K562 (cell line): ENCODE results near the gene DOCK4. TPM values are rescaled to one million over a fixed set of nuclear protein-coding genes. Genes with fewer than 3 reads are reported as not detected.

Source experiments
- ATAC-seq: fragments of 200-7000 bp; cut with Tn5 transposase; 3 replicates; pipeline ENCODE4 v1.9.1; 2020; ENCODE audit warnings: moderate library complexity
- BruUV-seq: library from RNA; stranded (reverse); fragments of 400-500 nt; replicated peaks from 2 replicates; lab custom pipeline; 2021; lab: Mats Ljungman, UMichigan
- CTCF ChIA-PET: fragments of 300-600 bp; formaldehyde crosslinking; extraction: SDS; loops from one replicate; lab custom pipeline; 2021; ENCODE audit warnings: low intra/inter-chr PET ratio; lab: Yijun Ruan, JAX
- POLR2A ChIA-PET: fragments of 300-600, 350-650 bp; sonication (Branson Sonifier 250); formaldehyde crosslinking; extraction: SDS; loops from one replicate; lab custom pipeline; 2021; ENCODE audit warnings: antibody characterized with exemption, inconsistent platforms; lab: Yijun Ruan, JAX
- DNase-seq, 4 experiments: peaks; one replicate each; pipeline versions ENCODE4 v3.0.0 to v3.0.0-alpha.2; 2011 to 2018; ENCODE audit warnings: low spot score in 3 of 4, mixed read lengths in 3 of 4; ENCODE audit errors: extremely low read depth in 1 of 4
- FAIRE-seq: peaks from 2 replicates; lab custom pipeline; 2011; peaks lifted over from hg19 to GRCh38; lab: Jason Lieb, UNC
- H2AFZ ChIP-seq: 2 replicates; pipeline ENCODE4 v1.6.0; 2011; ENCODE audit warnings: low read depth, low read length, control low read depth, inconsistent platforms
- H3K27ac ChIP-seq: fragments of 200-600 bp; 3 replicates; pipeline ENCODE4 v1.8.0; 2011; ENCODE audit warnings: low read depth, mild to moderate bottlenecking, control low read depth, inconsistent platforms, low read length, moderate library complexity, mixed read lengths; ENCODE audit errors: extremely low read depth
- H3K27me3 ChIP-seq, 2 experiments: fragments of 300-600 bp in 1 of 2; 2 replicates in 1 of 2; 3 replicates in 1 of 2; pipeline versions ENCODE4 v1.6.0 to v1.8.0; 2011; ENCODE audit warnings: inconsistent platforms in 2 of 2, low read length in 2 of 2, mild to moderate bottlenecking in 1 of 2, mixed read lengths in 1 of 2, moderate library complexity in 1 of 2; ENCODE audit not compliant: control insufficient read depth in 2 of 2, insufficient read depth in 2 of 2
- H3K36me3 ChIP-seq: fragments of 300-600 bp; 3 replicates; pipeline ENCODE4 v1.8.0; 2011; ENCODE audit warnings: mild to moderate bottlenecking, low read length, inconsistent platforms; ENCODE audit not compliant: control insufficient read depth, insufficient read depth
- H3K4me1 ChIP-seq, 2 experiments: fragments of 200-600 bp in 1 of 2; replicated peaks in 1 of 2; 2 replicates in 1 of 2; 3 replicates in 1 of 2; pipeline versions ENCODE4 v1.5.1 to v1.8.0; 2011; ENCODE audit warnings: inconsistent platforms in 2 of 2, low read length in 2 of 2, mild to moderate bottlenecking in 1 of 2, mixed read lengths in 1 of 2, moderate library complexity in 1 of 2; ENCODE audit not compliant: control insufficient read depth in 2 of 2, insufficient read depth in 2 of 2
- H3K4me2 ChIP-seq: 2 replicates; pipeline ENCODE4 v1.6.1; 2011; ENCODE audit warnings: low read length, control low read depth, inconsistent platforms, mixed read lengths; ENCODE audit not compliant: insufficient read depth
- H3K4me3 ChIP-seq: fragments of 200-600 bp; sonication (generic), shearing (Covaris generic); 2 replicates; pipeline ENCODE4 v1.5.1; 2016; ENCODE audit warnings: control low read depth, inconsistent platforms
- H3K79me2 ChIP-seq: fragments of 200-600 bp; 3 replicates; pipeline ENCODE4 v1.8.0; 2011; ENCODE audit warnings: low read length, inconsistent platforms; ENCODE audit not compliant: control insufficient read depth, insufficient read depth
- H3K9ac ChIP-seq, 2 experiments: 2 replicates each; pipeline versions ENCODE4 v1.6.0 to v1.6.1; 2011; ENCODE audit warnings: low read depth in 2 of 2, low read length in 2 of 2, control low read depth in 1 of 2, inconsistent platforms in 1 of 2, mild to moderate bottlenecking in 1 of 2, mixed read lengths in 1 of 2; ENCODE audit not compliant: insufficient read depth in 1 of 2
- H3K9me1 ChIP-seq: one replicate; pipeline ENCODE4 v1.6.0; 2011; ENCODE audit warnings: inconsistent platforms, mild to moderate bottlenecking, low read length, moderate library complexity; ENCODE audit not compliant: control insufficient read depth, insufficient read depth
- H3K9me3 ChIP-seq: replicated peaks from 2 replicates; pipeline ENCODE4 v1.5.1; 2011; ENCODE audit warnings: low read depth, low read length, inconsistent platforms; ENCODE audit not compliant: control insufficient read depth, insufficient read depth
- H4K20me1 ChIP-seq: replicated peaks from 2 replicates; pipeline ENCODE4 v1.6.1; 2011; ENCODE audit warnings: low read length, inconsistent platforms, mixed read lengths; ENCODE audit not compliant: control insufficient read depth, insufficient read depth
- CBFA2T2 ChIP-seq: fragments of 450-650 bp; conservative IDR thresholded peaks from 2 replicates; pipeline ENCODE4 v1.6.1; 2017; ENCODE audit warnings: mild to moderate bottlenecking
- CBX5 ChIP-seq: IDR thresholded peaks from 2 replicates; pipeline ENCODE4 v1.6.1; 2014; ENCODE audit warnings: low read depth, borderline replicate concordance
- ELF4 ChIP-seq: fragments of 450-650 bp; formaldehyde crosslinking; IDR thresholded peaks from 2 replicates; pipeline ENCODE4 v1.4.0; 2022; ENCODE audit warnings: missing genetic modification characterization
- ESRRB ChIP-seq: fragments of 250-450 bp; sonication (Bioruptor Pico); IDR thresholded peaks from 2 replicates; pipeline ENCODE4 v1.5.0; 2020; ENCODE audit warnings: mild to moderate bottlenecking, moderate library complexity, borderline replicate concordance
- EZH2 ChIP-seq: IDR thresholded peaks from 2 replicates; pipeline ENCODE4 v1.6.1; 2012; ENCODE audit warnings: low read depth, mild to moderate bottlenecking, inconsistent platforms, low read length, borderline replicate concordance
- HDAC8 ChIP-seq: fragments of 450-650 bp; IDR thresholded peaks from 2 replicates; pipeline ENCODE4 v1.6.1; 2016; ENCODE audit warnings: mild to moderate bottlenecking, missing genetic modification characterization, moderate library complexity, missing compliant biosample characterization
- MED1 ChIP-seq: sonication (generic); formaldehyde crosslinking; IDR thresholded peaks from 2 replicates; pipeline ENCODE4 v1.8.1; 2023; ENCODE audit warnings: missing genetic modification reagents, borderline replicate concordance
- MIER1 ChIP-seq: fragments of 450-650 bp; IDR thresholded peaks from 2 replicates; pipeline ENCODE4 v1.6.1; 2016; ENCODE audit warnings: antibody characterized with exemption, mild to moderate bottlenecking, low read depth
- NR1H2 ChIP-seq: sonication (generic); formaldehyde crosslinking; IDR thresholded peaks from 2 replicates; pipeline ENCODE4 v1.4.0; 2020; ENCODE audit warnings: mild to moderate bottlenecking, missing genetic modification reagents
- RBM39 ChIP-seq: fragments of 200-400 bp; formaldehyde crosslinking; optimal IDR thresholded peaks from 2 replicates; pipeline ENCODE3; 2018; ENCODE audit warnings: low read depth, low read length
- WHSC1 ChIP-seq: IDR thresholded peaks from one replicate; pipeline ENCODE4 v1.6.1; 2012; ENCODE audit warnings: low read length, control low read depth, inconsistent platforms
- WGBS: fragments of 100-300 bp; shearing (Covaris generic); methylation state at CpG from one replicate; pipeline ENCODE4 v1.1.6; 2016; ENCODE audit warnings: low coverage, mixed read lengths; ENCODE audit not compliant: insufficient coverage; ENCODE audit errors: missing lambda C conversion rate; 5-methylcytosine and 5-hydroxymethylcytosine counted together
- in situ Hi-C: fragments of 300-500 bp; cut with MboI; formaldehyde crosslinking; loops from 4 replicates; pipeline ENCODE4 v1.15.0; 2018; ENCODE audit warnings: inconsistent platforms, mixed read lengths
- intact Hi-C: fragments of 100-400 bp; cut with micrococcal nuclease; formaldehyde crosslinking; loops from 2 replicates; pipeline ENCODE4 v1.14.2; 2022
- polyA plus RNA-seq, 8 experiments: library from polyadenylated mRNA; depleted of rRNA in 4 of 8; stranded (reverse) in 5 of 8; unstranded in 3 of 8; fragments of >200 nt; fragmentation: Nextera tagmentation in 2 of 8; fragmentation: Illumina TruSeq in 1 of 8; extraction: Ambion mirVana in 2 of 8; extraction: Trizol in 1 of 8; gene quantifications; 2 replicates each; pipeline versions ENCODE4 v1.2.1 to v1.2.3, GENCODE V29; 2011 to 2014; ENCODE audit warnings: inconsistent platforms in 1 of 8, missing spikeins in 1 of 8
- total RNA-seq, 7 experiments: library from RNA; depleted of rRNA in 6 of 7; stranded (reverse); fragments of >200 nt in 6 of 7; fragmentation: Illumina TruSeq in 2 of 7; extraction: Trizol in 2 of 7; gene quantifications; 2 replicates each; pipeline versions ENCODE4 v1.2.1 to v1.2.3, GENCODE V29; 2011 to 2021; ENCODE audit warnings: low replicate concordance in 1 of 7
- TF ChIP-seq, protein P1 (sequence below): sonication (generic); formaldehyde crosslinking; IDR thresholded peaks from 2 replicates; pipeline ENCODE4 v1.8.0; 2022; ENCODE audit warnings: mild to moderate bottlenecking, missing genetic modification reagents
- TF ChIP-seq, protein P2 (sequence below): sonication (generic); formaldehyde crosslinking; IDR thresholded peaks from 2 replicates; pipeline ENCODE4 v1.8.0; 2023; ENCODE audit warnings: mild to moderate bottlenecking, missing genetic modification reagents

Gene DOCK4
- total and polyA plus RNA-seq, 9 of the 15 experiments (the other 6 are each of a cell fraction or from before 2014, with no cell fraction given), result 0.42 to 5.7 (median 2.3) TPM

DNA sequence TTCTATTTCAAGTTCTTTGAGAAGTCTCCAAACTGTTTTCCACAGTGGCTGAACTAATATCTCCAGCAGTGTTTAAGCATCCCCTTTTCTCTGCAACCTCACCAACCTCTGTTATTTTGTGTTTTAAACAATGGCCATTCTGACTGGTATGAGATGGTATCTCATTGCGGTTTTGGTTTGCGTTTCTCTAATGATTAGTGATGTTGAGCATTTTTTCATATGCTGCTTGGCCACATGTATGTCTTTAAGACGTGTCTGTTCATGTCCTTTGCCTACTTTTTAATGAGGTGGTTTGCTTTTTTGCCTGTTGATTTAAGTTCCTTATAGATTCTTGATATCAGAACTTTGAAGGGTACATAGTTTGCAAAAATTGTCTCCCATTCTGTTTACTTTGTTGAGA is 487.3 kb downstream of the DOCK4 start:
- Histone ChIP-seq H3K27me3 (no peaks in the 10 kb centered on the region), H3K27ac (no peak overlapping the region), H3K79me2 (no peaks in the 10 kb centered on the region), H3K4me2 (no peak overlapping the region), H3K36me3 (no peaks in the 10 kb centered on the region), H3K4me3 (no peak overlapping the region)
- FAIRE-seq, result no peak
- POLR2A ChIA-PET, result no interaction called here
- TF ChIP-seq RBM39 (no peak), CBFA2T2 (no peak), HDAC8 (tag) (no peak), CBX5 (no peak), EZH2 (no peak), ELF4 (CRISPR knock-in tag) (no peak)
- TF ChIP-seq, all 486 proteins: peak for 0
- CTCF ChIA-PET, result no interaction called here
- no TSS peak for BruUV-seq
- Histone ChIP-seq H3K9ac (no peak overlapping the region), H3K9me1 (no peaks in the 10 kb centered on the region), H4K20me1 (no peaks in the 10 kb centered on the region), H3K9me3 (no peaks in the 10 kb centered on the region), H2AFZ (no peak overlapping the region), H3K4me1 (no peaks in the 10 kb centered on the region)
- DNase-seq, result no peak
- WGBS, result 0% methylated on average over 3 of the region's 3 CpGs
- intact Hi-C loops, result no loop called here
- ATAC-seq, result no peak
- in situ Hi-C loops, result no loop called here

DNA sequence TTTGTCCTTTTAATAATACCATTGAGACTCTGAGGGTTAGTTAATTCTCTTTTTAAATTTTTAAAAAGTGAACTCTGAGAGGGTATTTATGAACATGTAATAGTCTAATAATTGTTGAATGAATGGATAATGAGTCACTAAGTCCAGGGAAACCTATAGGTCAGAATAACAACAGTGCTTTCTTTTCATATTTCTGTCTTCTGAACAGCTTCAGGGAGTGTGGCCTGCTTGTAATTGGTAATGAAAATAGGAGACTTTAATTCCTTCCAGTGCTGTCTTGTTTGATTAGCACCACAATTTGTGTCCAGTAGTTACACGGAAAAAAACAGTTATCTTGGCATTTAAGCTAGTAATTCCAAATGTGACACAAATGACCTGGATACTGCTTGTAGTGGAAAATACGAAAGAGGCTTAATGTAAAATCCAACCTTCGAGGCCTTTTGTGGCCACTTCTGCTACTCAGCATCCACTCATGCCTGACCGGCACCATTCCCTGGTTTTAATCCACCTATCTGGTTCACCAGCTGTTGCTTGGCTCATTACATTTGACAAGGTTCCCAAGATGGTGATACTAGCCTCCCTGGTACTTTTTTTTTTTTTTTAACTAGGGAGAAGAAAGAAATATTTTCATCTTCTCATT is 494.7 kb downstream of the DOCK4 start:
- H3K9ac ChIP-seq, result no peak overlapping the region
- no peaks in the 10 kb centered on the region for H3K9me1 ChIP-seq
- no TSS peak for BruUV-seq
- no peak overlapping the region for H3K4me3 ChIP-seq
- H4K20me1 ChIP-seq, result no peaks in the 10 kb centered on the region
- CTCF ChIA-PET, result no interaction called here
- H2AFZ ChIP-seq, result no peak overlapping the region
- in situ Hi-C loops, result no loop called here
- no peak for FAIRE-seq
- TF ChIP-seq MIER1, result no peak
- TF ChIP-seq, protein P1, sequence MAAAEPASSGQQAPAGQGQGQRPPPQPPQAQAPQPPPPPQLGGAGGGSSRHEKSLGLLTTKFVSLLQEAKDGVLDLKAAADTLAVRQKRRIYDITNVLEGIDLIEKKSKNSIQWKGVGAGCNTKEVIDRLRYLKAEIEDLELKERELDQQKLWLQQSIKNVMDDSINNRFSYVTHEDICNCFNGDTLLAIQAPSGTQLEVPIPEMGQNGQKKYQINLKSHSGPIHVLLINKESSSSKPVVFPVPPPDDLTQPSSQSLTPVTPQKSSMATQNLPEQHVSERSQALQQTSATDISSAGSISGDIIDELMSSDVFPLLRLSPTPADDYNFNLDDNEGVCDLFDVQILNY, result no peak
- no peak for TF ChIP-seq ESRRB (CRISPR knock-in tag)
- no peak for TF ChIP-seq WHSC1
- no peak for TF ChIP-seq NR1H2
- TF ChIP-seq, protein P2, sequence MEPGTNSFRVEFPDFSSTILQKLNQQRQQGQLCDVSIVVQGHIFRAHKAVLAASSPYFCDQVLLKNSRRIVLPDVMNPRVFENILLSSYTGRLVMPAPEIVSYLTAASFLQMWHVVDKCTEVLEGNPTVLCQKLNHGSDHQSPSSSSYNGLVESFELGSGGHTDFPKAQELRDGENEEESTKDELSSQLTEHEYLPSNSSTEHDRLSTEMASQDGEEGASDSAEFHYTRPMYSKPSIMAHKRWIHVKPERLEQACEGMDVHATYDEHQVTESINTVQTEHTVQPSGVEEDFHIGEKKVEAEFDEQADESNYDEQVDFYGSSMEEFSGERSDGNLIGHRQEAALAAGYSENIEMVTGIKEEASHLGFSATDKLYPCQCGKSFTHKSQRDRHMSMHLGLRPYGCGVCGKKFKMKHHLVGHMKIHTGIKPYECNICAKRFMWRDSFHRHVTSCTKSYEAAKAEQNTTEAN, result no peak
- TF ChIP-seq MED1 (CRISPR knock-in tag), result no peak
- TF ChIP-seq, all 486 proteins: peak for 0
- Histone ChIP-seq H3K9me3 (no peaks in the 10 kb centered on the region), H3K4me1 (no peaks in the 10 kb centered on the region), H3K27me3 (no peaks in the 10 kb centered on the region), H3K36me3 (no peaks in the 10 kb centered on the region), H3K27ac (no peak overlapping the region), H3K4me2 (no peak overlapping the region), H3K79me2 (no peaks in the 10 kb centered on the region)
- 1% methylated on average over 4 of the region's 4 CpGs for WGBS
- intact Hi-C loops, result no loop called here
- DNase-seq (no peak), ATAC-seq (no peak)
- POLR2A ChIA-PET, result interaction anchor here (0.8 to 1.3 kb wide), 2 partner anchors 14 to 24 kb away, joined by 3 read pairs; no protein-coding TSS in a partner anchor
